GM21529 (cell line): ENCODE data around the gene CSAD.

Source experiments
- ATAC-seq: cut with Tn5 transposase; IDR thresholded peaks from one replicate; pipeline ENCODE4 v1.9.1; 2021; ENCODE audit not compliant: unreplicated experiment

Gene CSAD

GRCh38 chr12:53151039-53151438 lies 29.7 kb downstream of the CSAD start:
- ATAC-seq: no peak

DNA sequence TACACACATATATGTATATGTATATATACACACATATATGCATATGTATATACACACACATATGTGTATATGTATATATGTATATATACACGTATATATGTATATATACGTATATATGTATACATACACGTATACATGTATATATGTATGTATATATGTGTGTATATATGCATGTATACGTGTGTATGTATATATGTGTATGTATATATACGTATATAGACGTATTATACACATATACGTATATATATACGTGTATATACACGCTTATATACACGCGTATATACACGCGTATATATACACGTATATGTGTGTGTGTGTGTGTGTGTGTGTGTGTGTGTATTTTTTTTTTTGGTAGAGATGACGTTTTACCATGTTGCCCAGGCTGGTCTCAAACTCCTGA lies 33.1 kb downstream of the CSAD start:
- ATAC-seq: no peak

DNA sequence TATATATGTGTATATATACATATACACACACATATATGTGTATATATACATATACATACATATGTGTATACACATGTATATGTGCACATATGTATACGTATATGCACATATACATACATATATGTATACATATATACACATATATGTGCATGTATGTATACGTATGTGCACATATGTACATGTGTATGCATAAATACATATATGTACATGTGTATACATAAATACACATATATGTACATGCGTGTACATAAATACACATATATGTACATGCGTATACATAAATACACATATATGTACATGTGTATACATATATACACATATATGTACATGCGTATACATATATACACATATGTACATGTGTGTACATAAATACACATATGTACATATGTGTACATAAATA lies 33.5 kb downstream of the CSAD start:
- ATAC-seq: no peak

DNA sequence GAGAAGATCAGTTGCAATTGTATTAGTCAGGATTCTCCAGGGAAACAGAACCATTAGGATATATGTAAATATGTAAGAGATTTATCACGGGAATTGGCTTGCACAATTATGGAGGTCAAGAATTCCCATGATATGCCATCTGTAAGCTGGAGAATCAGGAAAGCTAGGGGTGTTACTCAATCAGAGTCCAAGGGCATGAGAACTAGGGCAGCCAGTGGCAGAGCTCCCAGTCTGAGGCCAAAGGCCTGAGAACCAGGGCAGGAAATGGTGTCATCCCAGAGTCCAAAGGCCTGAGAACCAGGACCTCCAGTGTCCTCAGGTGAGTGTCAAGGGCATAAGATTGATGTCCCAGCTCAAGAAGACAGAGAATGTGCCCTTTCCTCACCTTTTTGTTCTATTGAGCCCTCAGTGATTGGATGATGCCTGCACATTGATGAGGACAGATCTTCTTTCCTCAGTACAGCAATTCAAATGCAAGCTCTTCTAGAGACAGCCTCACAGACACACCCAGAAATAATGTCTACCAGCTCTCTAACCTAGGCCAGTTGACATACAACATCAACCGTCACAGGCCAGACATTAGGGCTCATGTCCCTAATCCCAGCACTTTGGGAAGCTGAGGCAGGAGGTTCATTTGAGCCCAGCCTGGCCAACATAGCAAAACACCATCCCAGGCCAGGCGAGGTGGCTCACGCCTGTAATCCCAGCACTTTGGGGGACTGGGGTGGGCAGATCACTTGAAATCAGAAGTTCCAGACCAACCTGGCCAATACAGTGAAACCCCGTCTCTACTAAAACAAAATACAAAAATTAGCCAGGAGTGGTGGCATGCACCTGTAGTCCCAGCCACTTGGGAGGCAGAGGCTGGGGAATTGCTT lies 35.1 kb downstream of the CSAD start:
- no peak for ATAC-seq

DNA sequence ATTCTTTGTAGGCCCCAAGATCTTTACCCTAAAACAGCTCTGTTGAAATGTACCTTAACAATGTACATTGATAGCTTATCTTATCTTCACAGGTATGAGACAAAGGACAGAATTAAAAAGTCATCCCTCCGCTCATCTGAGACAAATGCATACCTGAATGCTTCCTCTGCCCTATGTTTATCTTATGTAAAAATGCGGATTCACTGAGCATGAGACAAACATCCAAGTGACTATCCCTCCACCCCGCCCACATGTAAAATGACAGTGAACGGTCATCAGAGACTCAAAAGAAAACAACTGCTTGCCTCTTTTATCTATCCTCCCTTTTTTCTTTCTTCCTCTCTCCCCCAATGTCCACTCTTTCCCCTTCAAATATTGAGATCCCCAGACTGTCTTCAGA lies 37.4 kb downstream of the CSAD start:
- no peak for ATAC-seq

DNA sequence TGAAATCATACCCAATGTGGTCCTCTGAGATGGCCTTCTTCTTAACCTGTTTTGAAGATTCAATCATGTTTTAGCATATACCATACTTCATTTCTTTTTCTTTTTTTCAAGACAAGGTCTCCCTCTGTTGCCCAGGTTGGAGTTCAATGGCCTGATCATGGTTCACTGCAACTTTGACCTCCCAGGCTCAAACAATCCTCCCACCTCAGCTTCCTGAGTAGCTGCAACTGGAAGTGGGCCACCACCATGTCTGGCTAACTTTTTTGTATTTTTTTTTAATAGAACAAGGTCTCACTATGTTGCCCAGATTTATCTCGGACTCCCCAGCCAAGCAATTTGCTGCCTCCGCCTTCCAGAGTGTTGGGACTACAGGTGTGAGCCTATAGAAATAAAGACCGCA lies 47.0 kb downstream of the CSAD start:
- no peak for ATAC-seq

GRCh38 chr12:53131844-53132243 lies 48.9 kb downstream of the CSAD start:
- ATAC-seq: no peak

DNA sequence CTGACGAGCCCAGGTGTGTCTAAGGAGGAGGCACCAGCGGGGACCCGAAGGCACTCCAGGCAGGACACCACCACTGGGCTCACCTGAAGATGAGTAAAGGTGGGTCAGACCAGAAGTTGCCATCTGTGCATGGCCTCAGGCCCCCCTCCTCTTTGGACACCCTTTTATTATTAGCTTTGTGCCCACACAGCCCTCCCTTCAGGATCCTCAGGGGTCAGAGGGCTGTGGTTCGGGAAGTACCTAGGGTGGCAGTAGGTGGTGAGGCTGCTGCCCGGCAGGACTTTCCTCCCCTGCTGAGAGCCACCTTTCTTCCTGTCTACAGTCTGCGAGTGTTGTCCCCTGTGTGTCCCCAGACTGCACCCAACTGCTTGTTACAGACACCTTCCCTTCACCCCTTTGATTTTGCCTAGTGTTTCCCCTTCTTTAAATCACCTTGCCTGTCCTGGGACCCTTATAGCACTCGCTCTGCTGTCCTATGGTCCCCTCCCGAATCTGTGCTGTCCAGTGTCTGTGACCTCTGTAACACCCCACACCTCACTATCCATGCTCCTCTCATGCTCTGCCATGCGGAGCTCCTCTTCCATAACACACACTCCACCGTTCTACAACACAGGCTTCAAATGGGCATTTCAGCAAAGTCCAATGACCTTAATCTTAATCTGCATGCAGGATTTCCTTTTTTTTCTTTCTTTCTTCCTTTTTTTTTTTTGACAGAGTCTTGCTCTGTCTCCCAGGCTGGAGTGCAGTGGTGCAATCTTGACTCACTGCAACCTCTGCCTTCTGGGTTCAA lies 51.8 kb downstream of the CSAD start:
- no peak for ATAC-seq

DNA sequence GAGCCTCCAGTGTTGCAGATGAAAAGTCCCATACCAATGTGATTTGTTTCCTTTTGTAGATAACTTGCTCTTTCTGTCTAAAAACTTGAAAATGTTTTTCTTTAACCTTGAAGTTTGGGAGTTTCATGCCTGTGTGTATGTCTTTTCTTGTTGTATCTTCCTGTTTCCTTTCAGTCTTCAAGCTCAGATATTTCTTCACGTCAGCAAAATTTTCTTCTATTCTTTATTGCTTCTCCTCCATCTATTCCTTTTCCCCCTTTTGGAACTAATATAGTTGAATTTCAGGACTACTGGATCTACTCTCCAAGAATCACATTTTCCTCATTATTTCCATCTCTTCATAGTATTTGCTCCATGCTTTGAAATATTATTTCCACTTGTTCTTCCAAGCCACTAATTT lies 53.6 kb downstream of the CSAD start:
- no peak for ATAC-seq

- no peak for ATAC-seq
These were observed 56.4 kb downstream of the CSAD start for GRCh38 chr12:53124352-53124723.

- ATAC-seq: no peak
These were observed 57.0 kb downstream of the CSAD start for GRCh38 chr12:53123578-53124351.

GRCh38 chr12:53122961-53123468 lies 57.7 kb downstream of the CSAD start:
- no peak for ATAC-seq

- no peak for ATAC-seq
These were observed 59.8 kb downstream of the CSAD start for GRCh38 chr12:53120685-53121525.

- ATAC-seq: no peak
These were observed 61.9 kb downstream of the CSAD start for GRCh38 chr12:53118751-53119300.

DNA sequence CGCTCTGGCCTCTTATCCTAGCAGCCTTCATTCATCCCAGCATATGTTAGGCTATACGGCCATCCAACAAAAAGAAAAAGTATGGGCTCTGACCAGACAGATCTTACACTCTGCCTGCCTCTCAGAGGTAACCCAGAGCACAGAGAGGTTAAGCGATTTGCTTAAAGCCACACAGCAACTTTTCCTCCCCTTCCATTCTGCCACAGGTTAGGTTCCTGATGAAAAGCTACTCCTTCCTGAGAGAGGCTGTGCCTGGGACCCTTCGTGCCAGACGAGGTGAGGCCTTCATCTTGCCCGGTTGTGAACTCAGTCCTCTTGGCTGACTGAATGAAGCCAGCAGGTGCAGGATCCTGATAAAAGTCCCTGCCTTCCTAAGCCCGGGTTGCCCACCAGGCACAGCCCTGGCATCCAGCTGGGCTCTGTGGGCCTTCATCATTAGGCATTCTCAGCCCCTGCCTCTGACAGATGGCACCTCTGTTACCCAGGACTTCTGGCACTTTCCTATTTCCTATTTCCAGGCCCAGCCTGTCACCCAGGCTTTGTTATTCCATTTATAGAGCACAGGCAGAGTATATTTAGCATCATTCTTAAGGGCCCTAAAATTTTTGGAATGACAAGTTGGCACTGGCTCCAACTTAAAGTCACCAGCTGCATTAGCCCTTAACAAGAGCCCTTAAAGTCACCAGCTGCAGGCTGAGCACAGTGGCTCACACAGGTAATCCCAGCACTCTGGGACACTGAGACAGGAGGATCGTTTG lies 64.7 kb downstream of the CSAD start:
- no peak for ATAC-seq

DNA sequence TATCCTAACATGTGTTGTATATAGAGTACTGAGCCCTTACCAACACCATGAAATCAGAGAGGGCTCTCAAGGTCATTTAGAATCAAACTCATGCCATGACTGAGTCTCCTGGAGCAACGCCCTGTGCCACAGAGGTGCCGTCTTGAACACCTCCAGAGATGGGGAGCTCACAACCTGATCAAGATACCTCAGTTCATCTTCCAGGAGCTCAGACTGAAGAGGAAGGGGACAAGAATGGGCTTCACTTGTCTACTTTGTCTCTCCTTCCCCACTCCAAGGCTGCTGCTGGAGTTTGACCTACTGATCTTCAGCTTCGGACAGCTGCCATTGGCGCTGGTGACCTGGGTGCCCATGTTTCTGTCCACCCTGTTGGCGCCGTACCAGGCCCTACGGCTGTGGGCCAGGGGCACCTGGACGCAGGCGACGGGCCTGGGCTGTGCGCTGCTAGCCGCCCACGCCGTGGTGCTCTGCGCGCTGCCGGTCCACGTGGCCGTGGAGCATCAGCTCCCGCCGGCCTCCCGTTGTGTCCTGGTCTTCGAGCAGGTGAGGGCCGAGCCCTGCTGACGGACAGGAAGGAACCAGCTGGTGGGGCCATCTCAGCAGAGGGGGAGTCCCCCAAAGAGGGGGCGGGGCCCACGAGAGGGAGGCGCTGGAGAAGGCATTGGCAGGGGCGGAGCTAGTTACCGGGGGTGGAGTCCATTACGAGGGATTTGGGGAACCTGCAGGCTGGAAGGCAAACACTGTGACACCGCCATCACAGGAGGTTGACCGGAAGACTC lies 65.4 kb downstream of the CSAD start:
- ATAC-seq: no peak

DNA sequence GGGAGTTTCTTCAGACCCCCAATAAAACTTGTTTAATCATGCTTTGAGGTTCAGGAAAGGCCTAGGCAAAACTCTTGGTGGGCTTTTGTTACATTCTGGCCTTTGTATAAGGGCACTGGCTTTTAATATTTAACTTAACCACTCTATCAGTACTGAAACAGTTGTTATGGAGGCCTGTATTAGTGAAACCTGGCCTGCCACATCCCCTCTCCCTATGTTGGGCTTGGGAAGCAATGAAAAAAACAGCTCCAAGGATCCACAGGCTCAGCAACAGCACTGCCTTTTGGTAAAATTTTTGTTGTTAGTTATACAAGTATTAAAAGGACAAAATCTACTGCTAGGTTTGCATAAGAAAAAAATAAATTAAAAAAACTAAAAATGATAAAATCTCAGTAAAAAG lies 66.8 kb downstream of the CSAD start:
- no peak for ATAC-seq

- ATAC-seq: no peak
These were observed 67.5 kb downstream of the CSAD start for GRCh38 chr12:53113136-53113705.
